GM18951 (cell line): ENCODE measurements around the gene TMC8.

Source experiments
- POLR2A ChIP-seq: IDR thresholded peaks from 4 replicates; pipeline ENCODE4 v1.6.1; 2011; ENCODE audit warnings: mild to moderate bottlenecking; ENCODE audit not compliant: insufficient read length, insufficient read depth; ENCODE audit errors: extremely low read depth
- in situ Hi-C: fragments of 300-500 bp; cut with MboI; formaldehyde crosslinking; loops from one replicate; pipeline ENCODE4 v1.12.0; 2022; ENCODE audit warnings: low sequenced_read_pairs, mixed read lengths, inconsistent platforms; ENCODE audit not compliant: unreplicated experiment

The TMC8 gene

GRCh38 chr17:78113804-78114785, 16.5 kb upstream of the TMC8 start:
- in situ Hi-C loops, result no loop called here
- TF ChIP-seq POLR2A, result no peak

GRCh38 chr17:78114831-78115723, 15.5 kb upstream of the TMC8 start:
- in situ Hi-C loops, result loop anchor here (5.0 kb wide), 1 partner anchor 67 kb away; no protein-coding TSS in a partner anchor
- TF ChIP-seq POLR2A, result no peak

- in situ Hi-C loops, result loop anchor here (5.0 kb wide), 1 partner anchor 66 kb away; no protein-coding TSS in a partner anchor
Observed at GRCh38 chr17:78115803-78116202, 14.8 kb upstream of the TMC8 start.

- in situ Hi-C loops, result loop anchor here (5.0 kb wide), 1 partner anchor 66 kb away; no protein-coding TSS in a partner anchor
Observed at GRCh38 chr17:78116411-78116810, 14.2 kb upstream of the TMC8 start.

GRCh38 chr17:78117027-78117981, 13.3 kb upstream of the TMC8 start:
- no peak for TF ChIP-seq POLR2A
- in situ Hi-C loops, result loop anchor here (5.0 kb wide), 1 partner anchor 65 kb away; no protein-coding TSS in a partner anchor

More at GRCh38 chr17:78116411-78116810, 14.2 kb upstream of the TMC8 start:
- no peak for TF ChIP-seq POLR2A

GRCh38 chr17:78118801-78119241, 11.8 kb upstream of the TMC8 start:
- peak; percentile 39 for TF ChIP-seq POLR2A
- in situ Hi-C loops, result loop anchor here (5.0 kb wide), 1 partner anchor 63 kb away; no protein-coding TSS in a partner anchor

GRCh38 chr17:78120537-78120936, 10.0 kb upstream of the TMC8 start:
- TF ChIP-seq POLR2A, result no peak
- in situ Hi-C loops, result no loop called here

- peak; percentile 49 for TF ChIP-seq POLR2A
- in situ Hi-C loops, result no loop called here
Observed at GRCh38 chr17:78120971-78121800, 9.4 kb upstream of the TMC8 start.

- in situ Hi-C loops, result no loop called here
- no peak for TF ChIP-seq POLR2A
Observed at GRCh38 chr17:78121801-78122215, 8.8 kb upstream of the TMC8 start.

- in situ Hi-C loops, result no loop called here
- TF ChIP-seq POLR2A, result no peak
Observed at GRCh38 chr17:78122216-78122930, 8.2 kb upstream of the TMC8 start.

- in situ Hi-C loops, result no loop called here
Observed at GRCh38 chr17:78122931-78123249, 7.7 kb upstream of the TMC8 start.

More at GRCh38 chr17:78122931-78123249, 7.7 kb upstream of the TMC8 start:
- TF ChIP-seq POLR2A, result no peak
